ENCODE data around the gene NFATC2.
A peak's percentile ranks its signal among the peaks of the same experiment; 100 is the strongest.

NFATC2 gene

GRCh38 chr20:51542571-51543421 lies at the start of gene NFATC2:
TSS of gene NFATC2 (minus strand) at chr20:51542719. CDS start at chr20:51542499, 220 bp downstream.
- peak within 1 kb of the TSS; percentile 25 to 69 for H3K27ac ChIP-seq
- H3K36me3 ChIP-seq = peaks cover 0 to 1% (median 0%) of the 10 kb centered on the region in 3 donors
- intact Hi-C loops (cut with DNase I; ENCODE audit: low total_unique reads) = no loop called here
- H3K27me3 ChIP-seq = peaks cover 0 to 19% of the 10 kb centered on the region in 2 donors
- H3K4me3 ChIP-seq = peak within 1 kb of the TSS; percentile 38 to 50
- no peak for TF ChIP-seq CTCF (IDR thresholded peaks at IDR 0.05)
- H3K4me1 ChIP-seq = peaks cover 0 to 29% (median 21%) of the 10 kb centered on the region in 4 donors
- DNase-seq = no peak
- H3K9me3 ChIP-seq = peaks cover 0 to 6% (median 0%) of the 10 kb centered on the region in 3 donors

DNA sequence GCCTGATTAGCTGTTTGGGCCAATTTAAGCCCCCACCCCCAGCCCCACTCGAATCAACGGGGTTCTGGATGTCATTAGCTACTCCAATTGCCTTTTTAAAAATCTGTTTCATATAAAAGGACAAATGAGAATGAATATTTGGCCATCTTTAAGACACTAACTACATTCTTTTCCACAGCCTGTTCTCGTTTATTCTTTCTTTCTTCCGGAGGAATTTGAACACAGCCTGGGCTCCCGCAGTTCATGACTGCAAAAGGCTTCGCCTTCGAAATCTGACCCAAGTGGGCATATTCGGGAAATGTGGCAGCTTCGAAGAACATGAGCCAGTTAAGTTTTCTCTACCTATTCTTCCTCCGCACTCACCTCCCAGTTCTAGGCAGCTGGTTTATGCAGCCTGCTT lies 49.4 kb upstream of the NFATC2 start:
- intact Hi-C loops (cut with DNase I; ENCODE audit: low total_unique reads) = loop anchor here (5.0 to 10.0 kb wide), 2 partner anchors 210 to 607 kb away; no protein-coding TSS in a partner anchor
- Histone ChIP-seq H3K27me3 (no peaks in the 10 kb centered on the region), H3K4me1 (peaks cover 0 to 15% (median 5%) of the 10 kb centered on the region in 4 donors), H3K9me3 (no peaks in the 10 kb centered on the region), H3K4me3 (no peak overlapping the region), H3K27ac (no peak overlapping the region), H3K36me3 (peaks cover 0 to 2% (median 0%) of the 10 kb centered on the region in 3 donors)
- no peak for DNase-seq
- no peak for TF ChIP-seq CTCF (IDR thresholded peaks at IDR 0.05)

DNA sequence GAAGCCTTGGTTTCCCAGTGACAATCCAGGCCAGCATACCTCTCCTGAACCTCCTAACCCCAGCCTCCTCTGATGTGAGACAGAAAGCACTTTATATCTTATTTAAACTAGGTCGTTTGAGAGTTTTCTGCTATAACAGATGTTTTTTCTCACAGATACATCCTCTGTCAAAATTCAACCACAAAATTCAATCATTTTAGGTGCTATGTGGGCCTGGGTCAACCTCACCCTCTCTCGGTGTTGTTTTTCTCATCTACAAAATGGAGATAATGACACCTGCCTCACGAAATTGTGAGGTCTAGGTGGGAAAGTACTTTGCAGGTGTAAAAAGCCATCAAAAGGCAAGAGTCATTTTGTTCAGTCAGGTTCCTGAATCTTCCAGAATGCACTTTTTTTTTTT lies 46.2 kb upstream of the NFATC2 start:
- Histone ChIP-seq H3K27ac (no peak overlapping the region), H3K4me1 (peaks cover 0 to 3% (median 0%) of the 10 kb centered on the region in 4 donors), H3K36me3 (no peaks in the 10 kb centered on the region), H3K4me3 (no peak overlapping the region), H3K27me3 (no peaks in the 10 kb centered on the region), H3K9me3 (no peaks in the 10 kb centered on the region)
- intact Hi-C loops (cut with DNase I; ENCODE audit: low total_unique reads) = no loop called here
- no peak for TF ChIP-seq CTCF (IDR thresholded peaks at IDR 0.05)
- no peak for DNase-seq

- no peaks in the 10 kb centered on the region for H3K4me1 ChIP-seq
- H3K27me3 ChIP-seq = no peaks in the 10 kb centered on the region
- DNase-seq = no peak
- H3K36me3 ChIP-seq = no peaks in the 10 kb centered on the region
- TF ChIP-seq CTCF (IDR thresholded peaks at IDR 0.05) = no peak
- no peak overlapping the region for H3K27ac ChIP-seq
- intact Hi-C loops (cut with DNase I; ENCODE audit: low total_unique reads) = no loop called here
- no peaks in the 10 kb centered on the region for H3K9me3 ChIP-seq
- no peak overlapping the region for H3K4me3 ChIP-seq
Measured at GRCh38 chr20:51587145-51587544, 44.6 kb upstream of the NFATC2 start.

GRCh38 chr20:51586005-51586440 lies 43.5 kb upstream of the NFATC2 start:
- no peaks in the 10 kb centered on the region for H3K4me1 ChIP-seq
- no peak overlapping the region for H3K27ac ChIP-seq
- DNase-seq = no peak
- H3K36me3 ChIP-seq = no peaks in the 10 kb centered on the region
- intact Hi-C loops (cut with DNase I; ENCODE audit: low total_unique reads) = no loop called here
- no peaks in the 10 kb centered on the region for H3K27me3 ChIP-seq
- H3K9me3 ChIP-seq = no peaks in the 10 kb centered on the region
- no peak overlapping the region for H3K4me3 ChIP-seq
- no peak for TF ChIP-seq CTCF (IDR thresholded peaks at IDR 0.05)
